GM19463 (cell line): Measurements from ENCODE around the gene ZFYVE19.

Experiments
- ATAC-seq: cut with Tn5 transposase; IDR thresholded peaks from one replicate; pipeline ENCODE4 v1.9.1; 2021; ENCODE audit warnings: mild to moderate bottlenecking, moderate library complexity; ENCODE audit not compliant: unreplicated experiment

ZFYVE19 gene

GRCh38 chr15:40775740-40776536, 31.0 kb upstream of the ZFYVE19 start:
- ATAC-seq = no peak

GRCh38 chr15:40776537-40777141, 30.2 kb upstream of the ZFYVE19 start:
- no peak for ATAC-seq

GRCh38 chr15:40782609-40783227, 24.2 kb upstream of the ZFYVE19 start:
- peak; percentile 54 for ATAC-seq

GRCh38 chr15:40785164-40785563, 21.7 kb upstream of the ZFYVE19 start:
- ATAC-seq = no peak

- no peak for ATAC-seq
These were observed 21.1 kb upstream of the ZFYVE19 start for GRCh38 chr15:40785814-40786213.

- no peak for ATAC-seq
These were observed 19.5 kb upstream of the ZFYVE19 start for GRCh38 chr15:40787344-40787841.

GRCh38 chr15:40787991-40788390, 18.9 kb upstream of the ZFYVE19 start:
- ATAC-seq = no peak

GRCh38 chr15:40789119-40789518, 17.8 kb upstream of the ZFYVE19 start:
- ATAC-seq = no peak

GRCh38 chr15:40789999-40790398, 16.9 kb upstream of the ZFYVE19 start:
- ATAC-seq = no peak

- no peak for ATAC-seq
These were observed 16.2 kb upstream of the ZFYVE19 start for GRCh38 chr15:40790718-40791117.

GRCh38 chr15:40792394-40792793, 14.5 kb upstream of the ZFYVE19 start:
- no peak for ATAC-seq

- ATAC-seq = no peak
These were observed 13.5 kb upstream of the ZFYVE19 start for GRCh38 chr15:40793216-40793989.

- no peak for ATAC-seq
These were observed 10.8 kb upstream of the ZFYVE19 start for GRCh38 chr15:40796041-40796440.

GRCh38 chr15:40796512-40796911, 10.4 kb upstream of the ZFYVE19 start:
- ATAC-seq = no peak

GRCh38 chr15:40799523-40799922, 7.4 kb upstream of the ZFYVE19 start:
- ATAC-seq = no peak

GRCh38 chr15:40803076-40803475, 3.8 kb upstream of the ZFYVE19 start:
- ATAC-seq = no peak

GRCh38 chr15:40803688-40804087, 3.2 kb upstream of the ZFYVE19 start:
- no peak for ATAC-seq

GRCh38 chr15:40806672-40807027, 239 bp upstream of the ZFYVE19 start:
- ATAC-seq = no peak

GRCh38 chr15:40807888-40808461, 1.1 kb downstream of the ZFYVE19 start:
- no peak for ATAC-seq

GRCh38 chr15:40808861-40809450, 2.1 kb downstream of the ZFYVE19 start:
- ATAC-seq = no peak
